ENCODE data around the gene LASP1NB.

The LASP1NB gene

DNA sequence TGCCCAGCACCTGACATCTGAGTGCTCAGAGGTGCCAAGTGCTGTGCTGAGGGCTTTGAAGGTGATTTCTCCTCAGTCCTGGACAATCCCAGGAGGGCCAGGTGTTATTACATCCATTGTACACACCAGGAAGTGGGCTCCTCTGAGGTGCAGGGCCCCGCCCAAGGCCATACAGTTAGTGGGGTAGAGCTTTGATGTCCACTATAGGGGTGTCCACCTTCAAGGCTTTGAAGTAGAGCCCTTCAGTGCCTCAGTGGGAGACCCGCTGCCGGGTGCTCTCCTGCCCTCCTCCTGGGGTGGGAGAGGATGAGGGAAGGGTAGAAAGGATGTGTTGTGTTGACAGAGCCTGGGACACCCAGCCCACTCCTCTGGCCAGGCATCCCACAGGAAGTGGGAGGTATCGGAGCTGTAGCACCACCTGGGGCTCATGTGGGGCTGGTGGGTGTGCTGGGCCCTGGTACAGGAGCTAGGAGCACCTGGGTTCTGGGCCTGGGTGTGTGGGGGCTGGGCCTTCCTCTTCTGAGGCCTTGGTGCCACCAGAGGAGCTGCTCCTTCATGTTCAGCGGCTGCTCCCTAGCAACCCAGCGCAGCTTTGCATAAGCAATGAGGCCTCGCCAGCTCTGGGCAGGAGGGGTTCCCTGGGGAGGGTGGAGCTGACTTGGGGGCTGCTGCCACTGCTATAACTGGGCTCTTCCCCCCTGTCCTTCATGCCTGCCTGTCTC, 48.1 kb upstream of the LASP1NB start:
- Histone ChIP-seq H3K27ac (ENCODE audit: insufficient read depth, low read length) (peak overlapping the region; percentile 25), H3K9ac (ENCODE audit: low read depth, low read length) (no peak overlapping the region), H3K79me1 (ENCODE audit: low read depth in 1 of 2, low read length in 2 of 2) (peaks cover 0 to 83% of the 10 kb centered on the region in 2 experiments; a peak in 2 of 4 replicates), H2AK5ac (ENCODE audit: low read depth, low read length) (no peak overlapping the region; the same call in 1 of the 2 replicates), H3K23ac (ENCODE audit: low read depth, low read length) (peak overlapping the region; percentile 44; the same call in 1 of the 2 replicates), H3K27me3 (ENCODE audit: control insufficient read depth, insufficient read depth, low read length) (no peaks in the 10 kb centered on the region), H2AK9ac (replicated peaks; ENCODE audit: low read depth, low read length, poor library complexity) (peak overlapping the region; percentile 19), H4K20me1 (ENCODE audit: insufficient read depth, low read length) (peaks cover 100% of the 10 kb centered on the region), H4K8ac (ENCODE audit: low read depth in 2 of 2, low read length in 2 of 2) (no peak overlapping the region), H3K18ac (ENCODE audit: low read depth, low read length) (no peak overlapping the region), H2BK20ac (ENCODE audit: low read depth, low read length) (no peak overlapping the region), H3K9me1 (ENCODE audit: insufficient read depth, low read length) (peaks cover 49% of the 10 kb centered on the region), H3K4ac (ENCODE audit: low read depth, low read length) (no peak overlapping the region; the same call in 1 of the 2 replicates), H3K4me2 (ENCODE audit: low read depth, low read length) (no peak overlapping the region), H2BK15ac (ENCODE audit: low read depth, low read length) (no peak overlapping the region), H3K9me3 (ENCODE audit: control insufficient read depth, insufficient read depth, low read length) (no peaks in the 10 kb centered on the region), H4K5ac (ENCODE audit: low read depth, low read length) (no peak overlapping the region), H2AFZ (replicated peaks; ENCODE audit: low read length, poor library complexity) (no peak overlapping the region), H2BK5ac (ENCODE audit: low read depth, low read length, poor library complexity, severe bottlenecking) (peak overlapping the region; percentile 35), H2BK120ac (ENCODE audit: low read depth, low read length) (no peak overlapping the region), H3K4me3 (ENCODE audit: insufficient read depth, low read depth, low read length) (no peak overlapping the region), H3K36me3 (ENCODE audit: control insufficient read depth, insufficient read depth, low read length) (peaks cover 64% of the 10 kb centered on the region), H3K56ac (ENCODE audit: extremely low read depth, insufficient read depth, low read length) (no peak overlapping the region), H4K91ac (ENCODE audit: insufficient read depth, low read depth, low read length) (no peak overlapping the region), H3K4me1 (ENCODE audit: control insufficient read depth, insufficient read depth, low read length) (peaks cover 66% of the 10 kb centered on the region), H3K14ac (replicated peaks; ENCODE audit: low read depth, low read length) (no peak overlapping the region)
- ATAC-seq (ENCODE audit: low read depth) (no peak), DNase-seq (no peak)
- ChIA-PET POLR2A (ENCODE audit: unreplicated experiment) (interaction anchor here (0.7 to 0.9 kb wide), 2 partner anchors 8 to 16 kb away, joined by 3 to 4 read pairs; no protein-coding TSS in a partner anchor), CTCF (interaction anchor here (0.6 to 0.9 kb wide), 2 partner anchors 106 to 276 kb away, joined by 3 to 4 read pairs; no protein-coding TSS in a partner anchor)
- WGBS, 2 experiments (ENCODE audit: extremely low coverage in 2 of 2, insufficient read length in 1 of 2): no CpG with 5 or more reads among the region's 7 CpGs
- intact Hi-C loops (cut with micrococcal nuclease): no loop called here
- dilution Hi-C loops (cut with HindIII; ENCODE audit: low sequenced_read_pairs, unreplicated experiment): no loop called here
- in situ Hi-C loops (cut with MboI; ENCODE audit: low sequenced_read_pairs): no loop called here
- no TSS peak for BruUV-seq (replicated peaks)
- TF ChIP-seq CHD1 (IDR thresholded peaks at IDR 0.05; ENCODE audit: low read depth, low read length) (no peak), NFE2L2 (IDR thresholded peaks at IDR 0.05; ENCODE audit: low read depth, low read length) (no peak), RFX5 (IDR thresholded peaks at IDR 0.05; ENCODE audit: low read depth, low read length) (no peak), MAZ (IDR thresholded peaks at IDR 0.05; ENCODE audit: borderline replicate concordance, low read depth, low read length) (no peak), POLR2A (IDR thresholded peaks at IDR 0.05; ENCODE audit: low read depth, low read length) (no peak), MAFK (IDR thresholded peaks at IDR 0.05; ENCODE audit: low read depth, low read length) (no peak), BHLHE40 (IDR thresholded peaks at IDR 0.05; ENCODE audit: low read depth, low read length) (no peak), FOS (IDR thresholded peaks at IDR 0.05; ENCODE audit: low read depth, low read length) (no peak), RCOR1 (IDR thresholded peaks at IDR 0.05; ENCODE audit: insufficient replicate concordance, low read length) (no peak), MXI1 (IDR thresholded peaks at IDR 0.05; ENCODE audit: borderline replicate concordance, low read depth, low read length) (no peak), CEBPB (IDR thresholded peaks at IDR 0.05; ENCODE audit: low read depth, low read length) (no peak), SMC3 (IDR thresholded peaks at IDR 0.05; ENCODE audit: low read depth, low read length) (no peak), RAD21 (IDR thresholded peaks at IDR 0.05; ENCODE audit: low read length) (no peak)
- TF ChIP-seq, protein P1, sequence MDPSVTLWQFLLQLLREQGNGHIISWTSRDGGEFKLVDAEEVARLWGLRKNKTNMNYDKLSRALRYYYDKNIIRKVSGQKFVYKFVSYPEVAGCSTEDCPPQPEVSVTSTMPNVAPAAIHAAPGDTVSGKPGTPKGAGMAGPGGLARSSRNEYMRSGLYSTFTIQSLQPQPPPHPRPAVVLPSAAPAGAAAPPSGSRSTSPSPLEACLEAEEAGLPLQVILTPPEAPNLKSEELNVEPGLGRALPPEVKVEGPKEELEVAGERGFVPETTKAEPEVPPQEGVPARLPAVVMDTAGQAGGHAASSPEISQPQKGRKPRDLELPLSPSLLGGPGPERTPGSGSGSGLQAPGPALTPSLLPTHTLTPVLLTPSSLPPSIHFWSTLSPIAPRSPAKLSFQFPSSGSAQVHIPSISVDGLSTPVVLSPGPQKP (IDR thresholded peaks at IDR 0.05; ENCODE audit: borderline replicate concordance, low read depth, low read length): no peak
- TF ChIP-seq, protein P2, sequence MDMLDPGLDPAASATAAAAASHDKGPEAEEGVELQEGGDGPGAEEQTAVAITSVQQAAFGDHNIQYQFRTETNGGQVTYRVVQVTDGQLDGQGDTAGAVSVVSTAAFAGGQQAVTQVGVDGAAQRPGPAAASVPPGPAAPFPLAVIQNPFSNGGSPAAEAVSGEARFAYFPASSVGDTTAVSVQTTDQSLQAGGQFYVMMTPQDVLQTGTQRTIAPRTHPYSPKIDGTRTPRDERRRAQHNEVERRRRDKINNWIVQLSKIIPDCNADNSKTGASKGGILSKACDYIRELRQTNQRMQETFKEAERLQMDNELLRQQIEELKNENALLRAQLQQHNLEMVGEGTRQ (IDR thresholded peaks at IDR 0.05; ENCODE audit: low read depth, low read length): no peak

All from IMR-90 (cell line).